ENCODE results near the gene DNASE1.

DNASE1 gene

DNA sequence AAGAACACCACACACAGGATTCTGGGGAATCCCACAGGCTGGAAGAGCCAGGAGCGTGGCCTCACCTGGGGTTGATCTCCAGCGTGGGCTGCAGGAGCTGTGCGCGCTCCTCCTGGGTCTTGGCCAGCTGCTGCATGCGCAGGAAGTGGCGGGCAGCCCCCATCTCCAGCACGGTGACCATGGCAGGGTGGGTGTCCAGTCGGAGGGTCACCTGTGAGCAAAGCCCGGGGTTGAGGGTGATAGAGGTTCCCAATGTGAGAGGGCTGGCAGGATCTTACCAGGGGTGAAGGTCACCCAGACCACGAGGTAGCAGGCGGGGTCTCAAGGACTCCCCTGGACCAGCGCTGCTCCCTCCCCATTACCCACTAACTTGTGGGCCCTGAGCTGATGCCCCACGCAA is 7.4 kb downstream of the DNASE1 start:
- no peak for DNase-seq (ENCODE audit: low read depth in 2 of 3, low spot score in 2 of 3)

DNA sequence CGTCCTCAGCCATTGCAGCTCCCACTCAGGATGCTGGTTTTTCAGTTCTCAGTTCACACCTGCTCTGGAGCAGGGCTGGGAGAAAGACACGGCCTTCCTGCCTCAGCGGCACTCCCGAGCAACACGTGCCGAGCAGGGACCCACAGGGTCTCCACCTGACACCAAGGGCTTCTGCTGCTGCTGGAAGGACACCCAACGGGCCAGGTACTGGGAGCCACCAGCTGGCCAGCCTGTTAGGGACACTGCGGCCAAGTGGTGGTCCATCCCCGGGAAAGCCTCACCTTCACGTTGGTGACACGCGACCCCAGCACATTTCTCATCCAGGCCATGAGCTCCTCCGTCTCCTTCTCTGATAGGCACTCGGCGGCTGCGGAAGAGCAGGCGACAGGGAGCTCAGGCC is 8.1 kb downstream of the DNASE1 start:
- DNase-seq (ENCODE audit: low read depth in 2 of 3, low spot score in 2 of 3): no peak

DNA sequence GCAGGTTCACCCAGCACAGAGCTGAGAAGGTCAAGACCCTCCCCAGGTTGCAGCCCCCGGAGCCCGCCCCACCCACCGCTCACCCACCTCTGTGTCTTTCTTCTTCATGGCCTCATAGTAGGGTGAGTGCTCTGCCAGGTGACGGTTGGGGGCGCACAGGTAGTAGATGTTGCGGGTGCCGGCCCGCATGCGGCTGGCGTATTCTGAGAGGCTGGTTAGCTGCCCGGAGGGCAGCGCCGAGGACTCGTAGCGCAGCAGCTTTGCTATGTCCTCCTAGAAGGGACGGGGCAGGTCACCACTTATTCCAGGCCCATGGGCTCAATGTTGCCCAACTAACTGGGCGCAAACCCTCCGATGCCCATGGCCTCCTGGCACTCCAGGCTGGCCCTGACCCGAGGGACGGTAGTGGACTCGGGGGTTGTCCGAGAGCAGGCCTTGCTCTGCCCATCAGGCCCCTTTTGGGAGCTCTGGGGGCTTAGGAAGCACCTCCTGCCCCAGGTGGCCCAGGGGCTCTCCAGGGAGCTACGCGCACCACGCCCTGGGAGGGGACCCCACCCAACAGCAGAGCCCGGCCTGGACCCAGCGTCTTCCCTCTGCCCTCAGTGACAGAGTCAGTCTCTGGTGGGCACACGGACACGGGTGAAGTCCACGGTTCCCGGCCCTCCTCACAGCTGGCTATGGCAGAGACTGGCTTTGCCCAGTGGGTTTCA is 9.9 kb downstream of the DNASE1 start:
- DNase-seq (ENCODE audit: low read depth in 2 of 3, low spot score in 2 of 3): no peak

DNA sequence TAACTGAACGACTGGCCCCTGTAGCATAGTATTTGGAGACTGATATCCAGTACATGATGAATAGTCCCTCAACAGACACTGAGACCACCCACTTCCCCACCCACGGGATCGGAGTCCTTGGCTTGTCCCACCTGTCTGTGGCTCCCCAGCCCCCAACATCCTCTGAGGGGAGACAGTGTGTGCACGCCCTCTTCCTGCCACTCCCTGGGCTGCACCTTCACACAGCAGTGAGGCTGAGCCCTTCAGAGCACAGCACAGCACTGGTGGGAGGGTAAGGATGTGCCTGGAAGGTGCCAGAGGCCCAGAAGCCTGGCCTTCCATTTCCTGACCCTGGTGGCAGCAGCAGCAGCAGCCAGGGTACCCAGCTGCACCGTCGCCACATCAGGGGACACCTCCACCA is 11.0 kb downstream of the DNASE1 start:
- DNase-seq (ENCODE audit: low read depth in 2 of 3, low spot score in 2 of 3): no peak

DNA sequence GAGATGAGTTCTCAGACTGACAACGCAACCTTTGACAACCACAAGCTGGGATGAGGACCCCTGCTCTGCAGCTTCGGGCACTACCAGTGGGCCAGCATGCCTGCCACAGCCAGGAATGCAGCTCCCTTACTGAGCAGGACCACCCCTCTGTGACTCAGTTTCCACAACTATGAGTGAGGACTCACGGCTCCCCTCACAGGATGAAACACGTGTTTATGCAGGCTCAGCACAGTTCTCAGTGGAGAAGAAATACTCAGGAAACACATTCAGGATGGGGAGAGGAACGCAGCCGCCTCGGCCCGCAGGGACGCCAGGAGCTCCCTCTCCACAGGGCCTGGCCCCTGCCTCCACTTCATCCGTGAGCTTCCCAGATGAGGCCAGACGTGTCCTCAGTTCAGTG is 14.1 kb downstream of the DNASE1 start:
- no peak for DNase-seq (ENCODE audit: low read depth in 2 of 3, low spot score in 2 of 3)

DNA sequence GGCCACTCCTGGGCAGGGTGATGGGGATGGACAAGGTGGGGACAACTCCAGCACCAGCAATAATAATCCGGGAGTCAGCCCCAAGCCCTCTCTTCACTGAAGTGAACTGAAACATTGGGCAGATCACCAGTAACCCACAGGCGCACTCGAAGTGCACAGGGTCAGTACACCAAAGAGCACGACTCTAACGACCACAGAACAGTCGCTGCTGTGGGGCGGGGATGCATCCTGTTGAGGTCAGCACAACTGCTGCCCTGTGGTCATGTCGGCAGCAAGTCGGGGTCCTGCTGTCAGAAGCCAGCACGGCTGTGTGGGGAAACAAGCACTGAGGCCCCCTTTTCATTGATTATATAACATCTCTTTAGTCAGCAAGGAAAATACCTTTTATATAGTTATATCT is 14.6 kb downstream of the DNASE1 start:
- DNase-seq (ENCODE audit: low read depth in 2 of 3, low spot score in 2 of 3): no peak

DNA sequence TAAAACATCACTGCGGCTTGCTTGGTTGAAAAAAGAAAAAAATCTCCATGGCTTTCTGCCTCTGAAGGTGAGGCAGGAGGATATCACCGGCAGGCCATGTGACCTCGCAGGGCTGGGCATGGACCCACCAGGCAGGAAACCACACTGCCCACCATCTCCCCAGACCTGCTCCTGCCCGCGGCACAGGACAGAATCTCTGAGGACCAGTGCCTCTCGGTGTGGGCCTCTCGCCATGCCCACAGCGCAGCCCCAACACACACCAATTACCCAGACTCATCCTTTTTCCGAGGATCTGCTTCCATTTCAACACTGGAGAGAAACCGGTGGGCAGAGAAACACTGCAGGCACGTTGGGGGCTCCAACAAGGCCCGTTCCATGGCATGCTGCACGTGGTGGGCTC is 16.2 kb downstream of the DNASE1 start:
- no peak for DNase-seq (ENCODE audit: low read depth in 2 of 3, low spot score in 2 of 3)

DNA sequence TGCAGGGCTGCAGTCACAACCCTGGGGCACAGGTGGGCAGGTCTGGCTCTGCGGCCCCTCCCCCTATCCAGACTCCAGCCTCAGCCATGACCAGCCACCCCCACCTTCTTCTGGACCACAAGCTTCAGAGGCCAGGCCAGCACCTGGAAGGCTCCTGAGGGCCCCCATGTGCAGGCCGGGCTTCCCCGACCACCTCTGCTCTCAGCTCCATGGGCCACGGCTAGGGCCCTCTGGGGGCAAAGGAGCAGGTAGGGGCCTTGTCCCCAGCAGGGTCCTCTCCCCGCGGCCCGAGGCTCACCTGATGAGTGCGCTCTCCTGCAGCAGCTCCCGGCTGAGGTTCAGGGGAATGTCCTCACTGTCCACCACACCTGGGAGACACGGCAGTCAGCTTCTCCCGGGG is 16.9 kb downstream of the DNASE1 start:
- no peak for DNase-seq (ENCODE audit: low read depth in 2 of 3, low spot score in 2 of 3)

DNA sequence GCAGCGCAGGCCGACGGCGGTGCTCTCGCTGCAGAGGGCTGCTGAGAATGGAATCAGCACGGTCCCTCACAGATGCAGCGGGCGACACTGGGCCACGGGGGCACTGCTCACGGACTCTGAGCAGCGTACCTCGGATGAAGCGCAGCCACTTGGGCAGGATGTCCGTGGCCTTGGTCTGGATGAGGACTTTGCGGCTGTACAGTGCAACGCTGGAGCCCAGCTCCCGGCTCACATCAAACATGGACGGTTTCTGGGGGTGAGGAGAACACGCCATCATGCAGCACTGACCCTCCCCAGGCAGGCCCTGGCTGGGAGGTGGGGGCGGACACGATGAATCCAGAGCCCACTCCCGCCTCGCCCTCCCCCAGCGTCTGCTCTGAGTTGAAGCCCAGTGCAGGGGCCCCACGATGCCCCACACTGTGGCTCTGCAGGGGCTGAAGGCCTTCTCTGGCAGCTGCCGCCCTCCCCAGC is 18.1 kb downstream of the DNASE1 start:
- no peak for DNase-seq (ENCODE audit: low read depth in 2 of 3, low spot score in 2 of 3)

DNA sequence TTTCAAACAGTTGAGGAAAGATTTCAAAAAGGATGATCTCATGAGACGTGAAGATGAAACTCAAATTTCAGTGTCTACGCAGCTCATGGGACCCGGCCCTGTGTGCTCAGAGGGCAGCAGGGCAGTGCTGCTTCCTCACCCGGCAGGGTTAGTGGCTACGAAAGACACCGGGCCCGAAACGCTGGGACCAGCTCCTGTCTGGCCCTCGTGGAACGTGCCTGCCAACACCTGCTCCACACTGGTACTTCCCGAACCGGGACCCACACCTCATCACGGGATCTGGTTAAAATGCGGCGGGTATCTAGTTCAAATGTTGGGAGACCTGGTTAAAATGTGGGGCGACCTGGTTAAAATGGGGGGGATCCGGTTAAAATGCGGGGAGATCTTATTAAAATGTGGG is 18.7 kb downstream of the DNASE1 start:
- no peak for DNase-seq (ENCODE audit: low read depth in 2 of 3, low spot score in 2 of 3)

DNA sequence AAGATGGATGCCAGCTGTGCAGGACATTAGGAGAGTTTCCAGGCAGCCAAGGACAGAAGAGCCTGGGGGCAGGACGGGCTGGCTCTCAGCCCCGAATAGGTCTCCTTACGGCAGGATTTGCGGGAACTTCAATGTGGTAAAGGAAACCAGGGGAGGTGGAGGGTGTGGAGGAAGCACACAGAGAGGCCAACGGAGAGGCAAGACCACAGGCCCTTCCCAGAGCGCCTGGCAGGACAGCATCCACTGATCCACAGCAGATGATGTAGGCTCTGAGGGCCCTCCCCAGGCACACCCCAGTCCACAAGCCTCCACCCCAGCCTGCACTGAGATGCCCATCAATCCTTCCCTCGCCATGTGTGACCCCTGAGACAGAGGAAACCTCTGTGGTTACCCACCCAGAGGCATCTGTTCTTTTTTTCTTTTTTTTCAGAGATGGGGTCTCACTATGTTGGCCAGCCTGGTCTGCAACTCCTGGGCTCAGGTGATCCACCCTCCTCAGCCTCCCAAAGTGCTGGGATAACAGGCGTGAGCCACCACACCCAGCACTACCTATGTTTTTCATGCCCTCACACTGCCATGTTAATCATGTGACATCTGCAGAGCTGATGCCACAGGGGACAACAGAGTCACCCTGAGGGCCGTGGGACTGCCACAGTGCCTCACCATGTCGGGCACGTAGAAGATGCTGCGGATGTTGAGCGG is 19.3 kb downstream of the DNASE1 start:
- DNase-seq (ENCODE audit: low read depth in 2 of 3, low spot score in 2 of 3): no peak

DNA sequence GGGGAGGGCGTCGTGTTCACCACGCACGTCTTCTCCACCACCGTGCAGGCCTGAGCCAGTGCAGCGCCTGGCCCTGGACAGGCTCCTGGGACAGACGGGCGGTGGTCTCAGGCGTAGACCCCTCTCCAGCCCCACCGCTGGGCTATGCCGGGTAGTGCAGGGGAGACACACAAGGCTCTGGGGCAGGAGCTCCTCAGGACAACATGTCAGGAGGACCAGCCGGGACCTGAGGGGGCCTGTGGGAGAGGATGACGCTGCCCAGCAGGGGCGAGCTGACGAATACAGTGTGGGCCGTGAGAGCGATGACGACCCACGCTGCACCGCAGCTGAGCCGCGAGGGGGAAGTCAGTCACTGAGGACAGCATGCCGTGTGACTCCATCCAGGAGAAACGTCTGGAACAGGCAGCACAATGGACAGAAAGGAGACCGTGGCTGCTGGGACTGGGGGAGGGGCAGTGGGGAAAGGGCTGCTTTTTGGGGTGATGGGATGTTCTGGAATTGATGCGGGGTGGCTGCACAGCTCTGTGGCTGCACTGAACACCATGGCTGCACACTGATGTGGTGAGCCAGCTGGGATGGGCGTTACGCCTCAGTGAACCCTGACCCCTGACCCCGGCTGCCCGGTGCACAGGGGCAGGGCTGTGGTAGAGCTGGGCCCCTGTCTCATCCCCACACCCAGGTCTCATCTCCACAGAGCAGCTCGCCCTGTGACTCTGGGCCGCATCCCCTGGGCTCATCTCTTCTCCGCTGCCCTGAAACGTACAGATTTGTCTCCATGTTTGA is 20.2 kb downstream of the DNASE1 start:
- DNase-seq (ENCODE audit: low read depth in 2 of 3, low spot score in 2 of 3): no peak

DNA sequence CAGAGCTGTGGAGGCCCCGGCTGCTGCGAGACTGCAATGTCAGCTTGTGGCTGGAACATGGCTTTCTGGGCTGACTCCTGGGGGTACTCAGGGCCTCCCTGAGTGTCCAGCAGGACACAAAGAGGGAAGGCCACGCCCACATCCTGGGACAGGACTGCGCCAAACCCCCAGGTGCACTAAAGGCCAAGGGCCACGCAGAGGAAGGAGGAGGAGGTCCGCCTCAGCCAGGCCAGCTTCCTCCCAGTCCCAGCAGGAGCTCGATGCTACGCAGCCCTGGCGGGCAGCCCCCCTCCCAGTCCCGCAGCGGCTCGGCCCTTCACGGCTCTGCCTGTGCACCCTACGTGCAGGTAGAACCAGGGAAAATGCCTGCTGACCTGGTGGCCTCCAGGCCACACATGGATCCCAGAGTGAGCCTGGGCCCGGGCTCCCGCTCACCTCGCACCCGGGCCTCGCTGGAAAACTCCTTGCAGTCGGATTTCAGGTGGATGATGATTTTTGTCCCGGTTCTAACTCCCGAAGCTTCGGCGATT is 21.2 kb downstream of the DNASE1 start:
- DNase-seq (ENCODE audit: low read depth in 2 of 3, low spot score in 2 of 3): no peak

DNA sequence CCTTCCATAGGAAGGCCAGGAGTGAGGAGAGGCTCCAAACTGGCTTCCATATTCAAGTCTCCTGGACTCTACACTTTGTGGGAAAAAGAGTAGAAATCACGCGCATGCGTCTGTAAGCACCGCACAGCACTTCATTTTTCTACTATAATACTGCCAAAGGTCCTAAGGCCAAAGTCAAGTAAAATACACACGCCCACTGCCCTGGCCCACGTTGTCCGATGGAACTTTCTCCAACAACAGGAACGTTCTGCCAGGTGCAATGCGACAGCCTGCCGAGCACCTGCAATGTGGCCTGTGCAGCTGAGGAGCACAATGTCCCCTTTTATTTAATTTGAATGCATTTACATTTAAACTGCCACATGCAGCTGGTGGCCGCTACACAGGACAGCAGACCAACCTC is 23.5 kb downstream of the DNASE1 start:
- DNase-seq (ENCODE audit: low read depth in 2 of 3, low spot score in 2 of 3): no peak

DNA sequence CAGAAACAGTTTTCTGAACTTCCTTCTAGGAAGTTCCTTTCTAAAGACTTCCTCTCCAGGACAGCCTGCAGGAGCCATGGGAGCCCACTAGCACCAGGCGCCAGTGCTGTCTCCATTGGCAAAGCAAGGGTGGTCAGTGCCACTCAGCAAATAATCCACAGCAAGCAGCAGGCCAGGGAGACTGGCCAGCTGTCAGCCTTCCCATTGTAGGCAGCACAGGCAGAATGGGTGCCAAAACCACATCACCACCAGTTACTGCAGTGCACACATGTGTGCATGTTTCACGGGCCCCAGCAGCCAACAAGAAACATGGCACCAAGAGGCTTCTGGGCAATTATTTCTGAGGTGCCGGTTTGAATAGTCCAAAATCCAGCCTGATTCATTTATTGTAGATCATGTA is 26.7 kb downstream of the DNASE1 start:
- DNase-seq (ENCODE audit: low read depth in 2 of 3, low spot score in 2 of 3): no peak

DNA sequence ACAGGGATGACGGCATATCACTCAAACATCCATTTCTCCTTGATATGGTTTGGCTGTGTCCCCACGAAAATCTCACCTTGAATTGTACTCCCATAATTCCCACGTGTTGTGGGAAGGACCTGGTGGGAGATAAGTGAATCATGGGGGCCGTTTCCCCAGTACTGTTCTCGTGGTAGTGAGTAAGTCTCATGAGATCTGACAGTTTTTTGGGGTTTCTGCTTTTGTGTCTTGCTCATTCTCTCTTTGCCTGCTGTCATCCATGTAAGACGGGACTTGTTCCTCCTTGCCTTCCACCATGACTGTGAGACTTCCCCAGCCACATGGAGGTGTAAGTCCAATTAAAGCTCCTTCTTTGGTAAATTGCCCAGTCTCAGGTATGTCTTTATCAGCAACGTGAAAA is 32.5 kb downstream of the DNASE1 start:
- DNase-seq (ENCODE audit: low read depth in 2 of 3, low spot score in 2 of 3): no peak

DNA sequence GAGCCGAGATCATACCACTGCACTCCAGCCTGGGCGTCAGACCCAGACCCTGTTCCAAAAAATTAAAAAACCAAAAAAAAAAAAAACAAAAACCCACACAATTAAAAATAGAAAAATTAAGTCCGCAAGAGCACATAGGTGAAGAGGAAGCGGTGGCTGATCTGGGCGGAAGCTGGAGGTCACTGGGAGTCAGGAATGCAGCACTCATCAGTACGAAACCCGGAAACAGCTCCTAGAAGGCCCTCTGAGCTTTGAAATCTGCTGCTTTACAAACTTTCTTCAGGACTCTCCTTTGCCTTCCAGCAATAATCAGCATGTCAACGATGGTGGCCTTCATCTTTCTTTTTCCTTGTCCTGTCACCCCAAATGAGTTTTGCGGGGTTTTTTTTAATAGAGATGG is 33.3 kb downstream of the DNASE1 start:
- no peak for DNase-seq (ENCODE audit: low read depth in 2 of 3, low spot score in 2 of 3)

DNA sequence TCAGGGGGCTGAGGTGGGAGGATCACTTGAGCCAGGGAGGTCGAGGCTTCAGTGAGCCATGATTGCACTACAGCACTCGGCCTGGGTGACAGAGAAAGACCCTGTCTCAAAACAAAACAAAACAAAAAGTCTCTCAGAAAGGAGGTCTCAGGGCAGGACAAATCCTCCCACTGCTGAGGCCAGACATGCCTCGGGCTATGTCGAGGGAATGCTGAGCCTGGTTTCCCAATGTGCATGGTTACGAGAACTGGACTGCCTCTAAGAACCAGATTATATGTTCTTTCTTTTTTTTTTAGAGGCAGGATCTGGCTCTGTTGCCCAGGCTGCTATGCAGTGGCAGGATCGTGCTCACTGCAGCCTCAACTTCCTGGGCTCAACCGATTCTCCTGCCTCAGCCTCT is 35.2 kb downstream of the DNASE1 start:
- no peak for DNase-seq (ENCODE audit: low read depth in 2 of 3, low spot score in 2 of 3)

DNA sequence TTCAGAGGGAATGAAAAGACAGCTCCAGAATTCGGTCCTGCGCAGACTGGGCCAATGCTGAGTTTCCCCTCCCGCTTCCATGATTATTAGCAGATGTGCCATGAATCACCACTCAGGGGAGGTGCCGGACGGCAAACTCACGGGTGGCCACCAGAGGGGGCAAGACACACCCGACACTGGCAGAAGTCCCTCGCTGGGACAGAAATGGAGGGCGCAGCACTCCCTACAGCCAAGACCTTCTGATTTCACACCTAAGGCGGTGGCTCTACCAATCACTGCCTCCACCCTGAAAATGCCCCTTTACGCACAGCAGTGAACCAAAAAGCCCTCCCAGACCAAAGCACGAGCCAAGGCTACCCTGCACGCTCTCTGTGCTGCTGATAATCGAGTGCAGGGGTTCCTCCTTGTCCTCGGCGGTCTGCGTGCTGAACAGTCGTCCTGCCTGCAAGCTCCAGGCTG is 36.0 kb downstream of the DNASE1 start:
- peak; percentile 52 to 72 (median 57) for DNase-seq (ENCODE audit: low read depth in 2 of 3, low spot score in 2 of 3)

DNA sequence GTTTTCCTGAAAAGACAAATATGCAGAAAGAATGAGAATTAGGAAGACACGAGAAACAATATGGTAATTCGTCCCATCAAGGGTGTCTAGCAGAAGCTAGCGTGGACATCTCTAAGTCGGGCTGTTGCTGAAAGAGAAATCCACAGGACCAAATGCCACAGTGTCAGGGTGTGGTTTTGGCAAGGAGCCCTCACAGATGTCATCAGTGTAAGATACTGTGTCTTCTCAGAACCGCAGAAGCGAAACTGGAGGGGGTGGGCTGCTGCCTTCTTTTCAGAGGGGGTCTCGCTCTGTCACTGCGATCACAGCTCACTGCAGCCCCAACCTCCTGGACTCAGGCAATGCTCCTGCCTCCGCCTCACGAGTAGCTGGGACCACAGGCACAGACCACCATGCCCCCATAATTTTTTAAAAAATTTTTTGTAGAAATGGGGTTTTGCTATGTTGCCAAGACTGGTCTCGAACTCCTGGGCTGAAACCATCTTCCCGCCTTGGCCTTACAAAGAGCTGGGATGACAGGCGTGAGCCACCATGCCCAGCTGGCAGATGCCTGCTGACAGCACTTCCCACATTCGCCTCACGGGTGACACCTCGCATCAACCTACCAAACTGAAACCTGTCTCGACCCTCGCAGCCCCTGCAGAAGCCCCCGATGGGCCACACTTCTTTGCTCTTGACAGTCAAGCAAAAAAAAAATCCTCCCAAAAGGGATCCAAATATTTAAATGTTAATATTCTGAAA is 36.7 kb downstream of the DNASE1 start:
- DNase-seq (ENCODE audit: low read depth in 2 of 3, low spot score in 2 of 3): no peak

DNA sequence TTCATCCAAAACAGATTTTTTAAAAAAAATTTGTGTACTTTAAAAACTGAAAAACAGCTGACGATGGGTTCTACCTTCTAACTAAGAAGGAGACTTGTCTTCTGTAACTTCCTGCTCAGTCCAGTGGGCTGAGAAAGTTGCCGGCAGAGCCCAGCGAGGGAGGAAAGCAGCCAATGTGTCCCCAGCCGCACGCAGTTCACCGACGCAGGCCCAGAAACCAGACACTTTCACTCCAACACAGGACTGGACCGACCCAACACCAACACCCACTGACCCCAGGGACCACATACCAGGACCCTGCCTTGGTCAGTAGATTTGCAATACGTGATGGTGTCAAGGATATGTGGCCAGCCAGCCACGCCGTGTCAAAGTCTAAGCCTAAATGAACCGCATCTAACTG is 37.3 kb downstream of the DNASE1 start:
- DNase-seq (ENCODE audit: low read depth in 2 of 3, low spot score in 2 of 3): no peak

Data from activated CD8-positive, alpha-beta memory T cell treated with anti-CD3 and anti-CD28 coated beads for 48 hours (primary cell).